SK-N-SH treated with all-trans-retinoic acid at 6 μM for 48 hours (cell line): ENCODE results near the gene ZNF792.
"Not testable (repeated sequence)": the region's sequence is repeated elsewhere in the genome, so short reads cannot be mapped to it uniquely, and the experiment has no call there.

Source experiments
- ATAC-seq: fragments of 200-7000 bp; cut with Tn5 transposase; 3 replicates; pipeline ENCODE4 v1.9.1; 2020; ENCODE audit warnings: mild to moderate bottlenecking, moderate library complexity
- BACH2 ChIP-seq: fragments of 250-450 bp; sonication (Bioruptor Pico); IDR thresholded peaks from 2 replicates; pipeline ENCODE4 v1.9.0; 2021; ENCODE audit warnings: mild to moderate bottlenecking, borderline replicate concordance
- CSDC2 ChIP-seq: fragments of 250-450 bp; sonication (Bioruptor Pico); IDR thresholded peaks from 2 replicates; pipeline ENCODE4 v1.5.0; 2020; ENCODE audit warnings: mild to moderate bottlenecking, moderate library complexity
- ESRRG ChIP-seq: fragments of 250-450 bp; sonication (Bioruptor Pico); IDR thresholded peaks from 2 replicates; pipeline ENCODE4 v1.6.1; 2021; ENCODE audit warnings: mild to moderate bottlenecking
- ISL1 ChIP-seq: fragments of 250-450 bp; sonication (Bioruptor Pico); IDR thresholded peaks from 2 replicates; pipeline ENCODE4 v2.1.2; 2022; ENCODE audit warnings: mild to moderate bottlenecking, moderate library complexity
- OSR1 ChIP-seq: fragments of 250-450 bp; sonication (Bioruptor Pico); IDR thresholded peaks from 2 replicates; pipeline ENCODE4 v1.8.0; 2022; ENCODE audit warnings: moderate library complexity, mild to moderate bottlenecking, inconsistent platforms
- PPARA ChIP-seq: fragments of 250-450 bp; sonication (Bioruptor Pico); IDR thresholded peaks from 2 replicates; pipeline ENCODE4 v1.5.0; 2020; ENCODE audit warnings: mild to moderate bottlenecking, borderline replicate concordance
- RARB ChIP-seq: fragments of 250-450 bp; sonication (Bioruptor Pico); IDR thresholded peaks from 2 replicates; pipeline ENCODE4 v1.8.0; 2021; ENCODE audit warnings: mild to moderate bottlenecking, moderate library complexity
- SNAI2 ChIP-seq: fragments of 250-450 bp; sonication (Bioruptor Pico); IDR thresholded peaks from 2 replicates; pipeline ENCODE4 v1.5.0; 2020; ENCODE audit warnings: mild to moderate bottlenecking, moderate library complexity
- TCF4 ChIP-seq: fragments of 250-450 bp; sonication (Bioruptor Pico); IDR thresholded peaks from 2 replicates; pipeline ENCODE4 v1.8.0; 2021; ENCODE audit warnings: mild to moderate bottlenecking, moderate library complexity, borderline replicate concordance
- TOX ChIP-seq: fragments of 250-450 bp; sonication (Bioruptor Pico); IDR thresholded peaks from 2 replicates; pipeline ENCODE4 v1.8.0; 2021; ENCODE audit warnings: mild to moderate bottlenecking, moderate library complexity, borderline replicate concordance
- ZC3H10 ChIP-seq: fragments of 250-450 bp; sonication (Bioruptor Pico); IDR thresholded peaks from 2 replicates; pipeline ENCODE4 v1.5.1; 2021; ENCODE audit warnings: mild to moderate bottlenecking, moderate library complexity
- ZFP3 ChIP-seq: fragments of 250-450 bp; sonication (Bioruptor Pico); IDR thresholded peaks from 2 replicates; pipeline ENCODE4 v1.5.0; 2020; ENCODE audit warnings: mild to moderate bottlenecking, moderate library complexity
- ZFP30 ChIP-seq: fragments of 450-650 bp; formaldehyde crosslinking; IDR thresholded peaks from 2 replicates; pipeline ENCODE4 v1.5.0; 2022; ENCODE audit warnings: mild to moderate bottlenecking, moderate library complexity
- ZNF565 ChIP-seq: fragments of 450-650 bp; formaldehyde crosslinking; conservative IDR thresholded peaks from 2 replicates; pipeline ENCODE4 v1.5.0; 2020; ENCODE audit warnings: low read depth, mild to moderate bottlenecking, moderate library complexity
- ZNF70 ChIP-seq: fragments of 450-650 bp; formaldehyde crosslinking; IDR thresholded peaks from 2 replicates; pipeline ENCODE4 v1.5.0; 2020; ENCODE audit warnings: mild to moderate bottlenecking, moderate library complexity
- TF ChIP-seq, protein P1 (sequence below): fragments of 250-450 bp; sonication (Bioruptor Pico); IDR thresholded peaks from 2 replicates; pipeline ENCODE4 v1.5.1; 2020; ENCODE audit warnings: low read depth, mild to moderate bottlenecking, moderate library complexity
- TF ChIP-seq, protein P2 (sequence below): fragments of 250-450 bp; sonication (Bioruptor Pico); IDR thresholded peaks from 2 replicates; pipeline ENCODE4 v1.5.1; 2021; ENCODE audit warnings: mild to moderate bottlenecking, moderate library complexity
- TF ChIP-seq, protein P3 (sequence below): fragments of 250-450 bp; sonication (Bioruptor Pico); IDR thresholded peaks from 2 replicates; pipeline ENCODE4 v1.8.0; 2021; ENCODE audit warnings: low read depth, mild to moderate bottlenecking, moderate library complexity, borderline replicate concordance
- TF ChIP-seq, protein P4 (sequence below): fragments of 250-450 bp; sonication (Bioruptor Pico); IDR thresholded peaks from 2 replicates; pipeline ENCODE4 v1.8.0; 2020; ENCODE audit warnings: mild to moderate bottlenecking, moderate library complexity, borderline replicate concordance
- TF ChIP-seq, protein P5 (sequence below): fragments of 250-450 bp; sonication (Bioruptor Pico); IDR thresholded peaks from 2 replicates; pipeline ENCODE4 v1.5.0; 2020; ENCODE audit warnings: mild to moderate bottlenecking, moderate library complexity

ZNF792 gene

DNA sequence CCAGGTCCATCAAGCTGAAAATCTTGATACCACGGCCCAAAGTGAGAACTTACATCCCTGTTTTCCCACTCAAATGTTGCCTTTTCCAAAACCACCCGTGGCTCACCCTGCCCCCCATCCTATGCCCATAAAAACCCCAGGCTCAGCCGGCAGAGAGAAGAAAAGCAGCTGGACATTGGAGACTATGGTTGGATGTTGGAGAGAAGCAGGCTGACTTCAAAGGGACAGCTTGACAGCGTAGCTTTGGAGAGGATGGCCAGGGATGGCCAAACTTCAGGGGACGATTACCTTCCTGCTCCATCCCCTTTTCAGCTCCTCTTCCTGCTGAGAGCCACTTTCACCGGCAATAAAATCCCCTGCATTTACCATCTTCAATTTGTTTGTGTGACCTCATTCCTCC lies 3.5 kb upstream of the ZNF792 start (continued):
- TF ChIP-seq, protein P1, sequence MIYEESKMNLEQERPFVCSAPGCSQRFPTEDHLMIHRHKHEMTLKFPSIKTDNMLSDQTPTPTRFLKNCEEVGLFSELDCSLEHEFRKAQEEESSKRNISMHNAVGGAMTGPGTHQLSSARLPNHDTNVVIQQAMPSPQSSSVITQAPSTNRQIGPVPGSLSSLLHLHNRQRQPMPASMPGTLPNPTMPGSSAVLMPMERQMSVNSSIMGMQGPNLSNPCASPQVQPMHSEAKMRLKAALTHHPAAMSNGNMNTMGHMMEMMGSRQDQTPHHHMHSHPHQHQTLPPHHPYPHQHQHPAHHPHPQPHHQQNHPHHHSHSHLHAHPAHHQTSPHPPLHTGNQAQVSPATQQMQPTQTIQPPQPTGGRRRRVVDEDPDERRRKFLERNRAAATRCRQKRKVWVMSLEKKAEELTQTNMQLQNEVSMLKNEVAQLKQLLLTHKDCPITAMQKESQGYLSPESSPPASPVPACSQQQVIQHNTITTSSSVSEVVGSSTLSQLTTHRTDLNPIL (CRISPR knock-in tag): no peak
- TF ChIP-seq, protein P2, sequence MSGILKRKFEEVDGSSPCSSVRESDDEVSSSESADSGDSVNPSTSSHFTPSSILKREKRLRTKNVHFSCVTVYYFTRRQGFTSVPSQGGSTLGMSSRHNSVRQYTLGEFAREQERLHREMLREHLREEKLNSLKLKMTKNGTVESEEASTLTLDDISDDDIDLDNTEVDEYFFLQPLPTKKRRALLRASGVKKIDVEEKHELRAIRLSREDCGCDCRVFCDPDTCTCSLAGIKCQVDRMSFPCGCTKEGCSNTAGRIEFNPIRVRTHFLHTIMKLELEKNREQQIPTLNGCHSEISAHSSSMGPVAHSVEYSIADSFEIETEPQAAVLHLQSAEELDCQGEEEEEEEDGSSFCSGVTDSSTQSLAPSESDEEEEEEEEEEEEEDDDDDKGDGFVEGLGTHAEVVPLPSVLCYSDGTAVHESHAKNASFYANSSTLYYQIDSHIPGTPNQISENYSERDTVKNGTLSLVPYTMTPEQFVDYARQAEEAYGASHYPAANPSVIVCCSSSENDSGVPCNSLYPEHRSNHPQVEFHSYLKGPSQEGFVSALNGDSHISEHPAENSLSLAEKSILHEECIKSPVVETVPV (CRISPR knock-in tag): no peak
- TF ChIP-seq, protein P3, sequence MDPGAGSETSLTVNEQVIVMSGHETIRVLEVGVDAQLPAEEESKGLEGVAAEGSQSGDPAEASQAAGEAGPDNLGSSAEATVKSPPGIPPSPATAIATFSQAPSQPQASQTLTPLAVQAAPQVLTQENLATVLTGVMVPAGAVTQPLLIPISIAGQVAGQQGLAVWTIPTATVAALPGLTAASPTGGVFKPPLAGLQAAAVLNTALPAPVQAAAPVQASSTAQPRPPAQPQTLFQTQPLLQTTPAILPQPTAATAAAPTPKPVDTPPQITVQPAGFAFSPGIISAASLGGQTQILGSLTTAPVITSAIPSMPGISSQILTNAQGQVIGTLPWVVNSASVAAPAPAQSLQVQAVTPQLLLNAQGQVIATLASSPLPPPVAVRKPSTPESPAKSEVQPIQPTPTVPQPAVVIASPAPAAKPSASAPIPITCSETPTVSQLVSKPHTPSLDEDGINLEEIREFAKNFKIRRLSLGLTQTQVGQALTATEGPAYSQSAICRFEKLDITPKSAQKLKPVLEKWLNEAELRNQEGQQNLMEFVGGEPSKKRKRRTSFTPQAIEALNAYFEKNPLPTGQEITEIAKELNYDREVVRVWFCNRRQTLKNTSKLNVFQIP (CRISPR knock-in tag): no peak
- TF ChIP-seq SNAI2 (no peak), OSR1 (no peak)
- TF ChIP-seq, all 23 proteins: peak for 0

DNA sequence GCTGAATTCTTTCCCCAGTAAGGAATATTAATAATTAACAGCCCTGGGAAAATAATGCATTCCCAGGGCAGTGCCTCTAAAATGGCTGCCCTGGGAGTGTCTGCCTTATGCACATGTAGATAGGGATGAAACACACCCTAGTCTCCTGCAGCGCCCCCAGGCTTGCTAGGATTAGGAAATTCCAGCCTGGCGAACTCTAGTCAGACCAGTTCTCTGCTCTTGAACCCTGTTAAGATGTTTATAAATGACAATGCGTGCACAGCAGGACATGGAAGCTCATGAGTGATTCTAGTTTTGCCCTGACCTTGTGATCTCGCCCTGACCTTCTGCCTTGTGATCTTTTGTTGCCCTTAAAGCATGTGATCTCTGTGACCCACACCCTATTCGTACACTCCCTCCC lies 1.5 kb upstream of the ZNF792 start:
- not testable (repeated sequence) for ATAC-seq

DNA sequence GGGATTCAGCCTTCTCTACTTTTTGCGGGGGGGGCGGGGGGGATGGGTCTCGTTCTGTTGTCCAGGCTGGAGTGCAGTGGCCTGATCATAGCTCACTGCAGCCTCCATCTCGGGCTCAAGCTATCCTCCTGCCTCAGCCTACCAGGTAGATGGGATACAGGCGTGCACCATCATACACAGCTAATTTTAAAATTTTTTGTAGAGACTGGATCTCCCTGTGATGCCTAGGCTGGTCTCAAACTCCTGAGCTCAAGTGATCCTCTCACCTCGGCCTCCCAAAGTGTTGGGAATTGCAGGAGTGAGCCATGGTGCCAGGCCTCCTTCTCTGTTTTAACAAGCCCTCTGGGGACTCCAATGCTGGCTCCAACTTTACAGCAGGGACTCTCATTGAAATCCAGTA lies 569 bp upstream of the ZNF792 start:
- ATAC-seq: no peak
- no peak for TF ChIP-seq OSR1
- no peak for TF ChIP-seq ZC3H10
- TF ChIP-seq ZFP30 (CRISPR knock-in tag): no peak
- TF ChIP-seq TCF4: no peak
- TF ChIP-seq BACH2 (CRISPR knock-in tag): no peak
- TF ChIP-seq CSDC2 (CRISPR knock-in tag): no peak
- TF ChIP-seq, protein P1 (CRISPR knock-in tag): no peak
- no peak for TF ChIP-seq TOX (CRISPR knock-in tag)
- no peak for TF ChIP-seq RARB
- TF ChIP-seq, protein P2 (CRISPR knock-in tag): no peak
- no peak for TF ChIP-seq SNAI2
- TF ChIP-seq ZNF565: no peak
- TF ChIP-seq ZNF70 (CRISPR knock-in tag): no peak
- TF ChIP-seq ISL1: no peak
- TF ChIP-seq, protein P3 (CRISPR knock-in tag): no peak
- TF ChIP-seq ZFP3: no peak

DNA sequence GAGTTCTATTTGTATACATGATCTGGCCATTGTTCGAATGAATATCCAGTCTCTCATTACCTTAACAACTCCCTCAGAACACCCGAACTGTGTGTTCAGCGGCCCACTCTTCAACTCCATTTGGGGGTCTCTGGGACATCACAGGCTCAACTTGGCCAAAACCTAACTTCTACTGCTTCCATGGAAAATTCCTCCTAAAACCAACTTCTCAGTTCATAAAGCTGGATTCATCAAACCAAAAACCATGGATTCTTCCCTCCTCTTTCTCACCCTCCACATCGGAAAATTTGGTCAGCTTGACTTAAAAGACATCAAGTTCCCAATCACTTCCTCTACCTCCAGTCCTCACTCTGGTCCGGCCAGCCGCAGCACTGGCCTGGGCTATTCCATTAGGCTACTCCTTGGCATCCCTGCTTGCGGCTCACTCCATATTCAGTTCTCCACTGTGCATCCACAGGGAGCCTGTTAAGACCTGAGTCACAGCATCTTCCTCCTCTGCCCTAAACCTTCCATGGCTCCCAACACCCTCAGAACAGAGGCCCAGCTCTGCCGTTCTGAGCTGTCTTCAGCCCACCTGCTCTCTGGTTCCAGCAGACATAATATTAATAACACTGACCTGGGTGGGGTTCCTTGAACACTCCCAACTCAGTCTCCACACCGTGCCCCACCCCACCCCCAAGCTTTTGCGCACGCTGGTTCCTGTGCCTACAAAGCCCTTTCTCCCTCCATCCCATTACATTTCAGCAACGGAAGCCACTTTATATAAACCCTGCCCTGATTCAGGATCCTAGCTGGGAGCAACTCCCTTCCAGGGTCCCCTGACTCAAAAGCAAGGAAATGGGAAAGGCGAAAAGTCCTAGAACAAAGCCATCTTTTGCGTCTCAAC lies 1.1 kb downstream of the ZNF792 start:
- ATAC-seq: peak; percentile 48
- TF ChIP-seq, protein P4, sequence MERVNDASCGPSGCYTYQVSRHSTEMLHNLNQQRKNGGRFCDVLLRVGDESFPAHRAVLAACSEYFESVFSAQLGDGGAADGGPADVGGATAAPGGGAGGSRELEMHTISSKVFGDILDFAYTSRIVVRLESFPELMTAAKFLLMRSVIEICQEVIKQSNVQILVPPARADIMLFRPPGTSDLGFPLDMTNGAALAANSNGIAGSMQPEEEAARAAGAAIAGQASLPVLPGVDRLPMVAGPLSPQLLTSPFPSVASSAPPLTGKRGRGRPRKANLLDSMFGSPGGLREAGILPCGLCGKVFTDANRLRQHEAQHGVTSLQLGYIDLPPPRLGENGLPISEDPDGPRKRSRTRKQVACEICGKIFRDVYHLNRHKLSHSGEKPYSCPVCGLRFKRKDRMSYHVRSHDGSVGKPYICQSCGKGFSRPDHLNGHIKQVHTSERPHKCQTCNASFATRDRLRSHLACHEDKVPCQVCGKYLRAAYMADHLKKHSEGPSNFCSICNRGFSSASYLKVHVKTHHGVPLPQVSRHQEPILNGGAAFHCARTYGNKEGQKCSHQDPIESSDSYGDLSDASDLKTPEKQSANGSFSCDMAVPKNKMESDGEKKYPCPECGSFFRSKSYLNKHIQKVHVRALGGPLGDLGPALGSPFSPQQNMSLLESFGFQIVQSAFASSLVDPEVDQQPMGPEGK (CRISPR knock-in tag): no peak
- TF ChIP-seq, protein P5, sequence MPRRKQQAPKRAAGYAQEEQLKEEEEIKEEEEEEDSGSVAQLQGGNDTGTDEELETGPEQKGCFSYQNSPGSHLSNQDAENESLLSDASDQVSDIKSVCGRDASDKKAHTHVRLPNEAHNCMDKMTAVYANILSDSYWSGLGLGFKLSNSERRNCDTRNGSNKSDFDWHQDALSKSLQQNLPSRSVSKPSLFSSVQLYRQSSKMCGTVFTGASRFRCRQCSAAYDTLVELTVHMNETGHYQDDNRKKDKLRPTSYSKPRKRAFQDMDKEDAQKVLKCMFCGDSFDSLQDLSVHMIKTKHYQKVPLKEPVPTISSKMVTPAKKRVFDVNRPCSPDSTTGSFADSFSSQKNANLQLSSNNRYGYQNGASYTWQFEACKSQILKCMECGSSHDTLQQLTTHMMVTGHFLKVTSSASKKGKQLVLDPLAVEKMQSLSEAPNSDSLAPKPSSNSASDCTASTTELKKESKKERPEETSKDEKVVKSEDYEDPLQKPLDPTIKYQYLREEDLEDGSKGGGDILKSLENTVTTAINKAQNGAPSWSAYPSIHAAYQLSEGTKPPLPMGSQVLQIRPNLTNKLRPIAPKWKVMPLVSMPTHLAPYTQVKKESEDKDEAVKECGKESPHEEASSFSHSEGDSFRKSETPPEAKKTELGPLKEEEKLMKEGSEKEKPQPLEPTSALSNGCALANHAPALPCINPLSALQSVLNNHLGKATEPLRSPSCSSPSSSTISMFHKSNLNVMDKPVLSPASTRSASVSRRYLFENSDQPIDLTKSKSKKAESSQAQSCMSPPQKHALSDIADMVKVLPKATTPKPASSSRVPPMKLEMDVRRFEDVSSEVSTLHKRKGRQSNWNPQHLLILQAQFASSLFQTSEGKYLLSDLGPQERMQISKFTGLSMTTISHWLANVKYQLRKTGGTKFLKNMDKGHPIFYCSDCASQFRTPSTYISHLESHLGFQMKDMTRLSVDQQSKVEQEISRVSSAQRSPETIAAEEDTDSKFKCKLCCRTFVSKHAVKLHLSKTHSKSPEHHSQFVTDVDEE (CRISPR knock-in tag): no peak; the same call in 1 of the 2 replicates
- TF ChIP-seq ESRRG (CRISPR knock-in tag) (no peak), SNAI2 (no peak), PPARA (no peak), ZFP3 (no peak), BACH2 (CRISPR knock-in tag) (no peak), ZC3H10 (no peak)
- TF ChIP-seq, protein P1 (CRISPR knock-in tag): no peak
